MM.1S (cell line): ENCODE data around the gene CPD.

ENCODE experiments used
- DNase-seq: peaks from one replicate; pipeline ENCODE4 v3.0.0-alpha.2; 2015
- H2AFZ ChIP-seq: fragments of 300-600 bp; sonication (generic); 2 replicates; pipeline ENCODE4 v1.6.0; 2016; ENCODE audit warnings: antibody characterized with exemption, low read length
- H3F3A ChIP-seq: fragments of 300-600 bp; sonication (generic); 2 replicates; pipeline ENCODE4 v1.6.1; 2016; ENCODE audit warnings: mild to moderate bottlenecking, antibody characterized with exemption, low read length, moderate library complexity, mixed read lengths; ENCODE audit not compliant: insufficient read depth
- H3K27ac ChIP-seq: fragments of 300-600 bp; sonication (generic); 2 replicates; pipeline ENCODE4 v1.5.1; 2016; ENCODE audit warnings: mild to moderate bottlenecking, low read length
- H3K27me3 ChIP-seq: fragments of 300-600 bp; sonication (generic); replicated peaks from 2 replicates; pipeline ENCODE4 v1.6.0; 2016; ENCODE audit warnings: low read length; ENCODE audit not compliant: insufficient read depth
- H3K36me3 ChIP-seq: fragments of 300-600 bp; sonication (generic); replicated peaks from 2 replicates; pipeline ENCODE4 v1.6.1; 2016; ENCODE audit warnings: mild to moderate bottlenecking, low read length, mixed read lengths; ENCODE audit not compliant: insufficient read depth
- H3K4me1 ChIP-seq: fragments of 300-600 bp; sonication (generic); 2 replicates; pipeline ENCODE4 v1.6.1; 2016; ENCODE audit warnings: low read length, mixed read lengths
- H3K4me2 ChIP-seq: fragments of 300-600 bp; sonication (generic); 2 replicates; pipeline ENCODE4 v1.6.0; 2016; ENCODE audit warnings: low read depth, low read length
- H3K4me3 ChIP-seq: fragments of 300-600 bp; sonication (generic); 2 replicates; pipeline ENCODE4 v1.5.1; 2016; ENCODE audit warnings: low read length, mixed read lengths
- H3K79me2 ChIP-seq: fragments of 300-600 bp; sonication (generic); 2 replicates; pipeline ENCODE4 v1.6.1; 2016; ENCODE audit warnings: mixed run types, low read length, mixed read lengths
- H3K9ac ChIP-seq: fragments of 300-600 bp; sonication (generic); 2 replicates; pipeline ENCODE4 v1.6.1; 2016; ENCODE audit warnings: low read length, mixed read lengths
- H3K9me2 ChIP-seq: fragments of 300-600 bp; sonication (generic); replicated peaks from 2 replicates; pipeline ENCODE4 v1.6.1; 2016; ENCODE audit warnings: mild to moderate bottlenecking, low read length, mixed read lengths; ENCODE audit not compliant: insufficient read depth
- H3K9me3 ChIP-seq: fragments of 300-600 bp; sonication (generic); replicated peaks from 2 replicates; pipeline ENCODE4 v1.6.1; 2016; ENCODE audit warnings: mild to moderate bottlenecking, low read length, mixed read lengths; ENCODE audit not compliant: insufficient read depth
- H4K20me1 ChIP-seq: fragments of 300-600 bp; sonication (generic); 2 replicates; pipeline ENCODE4 v1.6.1; 2016; ENCODE audit warnings: mild to moderate bottlenecking, low read length, moderate library complexity, mixed read lengths; ENCODE audit not compliant: insufficient read depth
- CTCF ChIP-seq: fragments of 300-600 bp; sonication (generic); IDR thresholded peaks from 2 replicates; pipeline ENCODE4 v1.5.1; 2016; ENCODE audit warnings: antibody characterized with exemption, low read length, mixed read lengths
- EZH2 ChIP-seq: fragments of 300-600 bp; sonication (generic); optimal IDR thresholded peaks from 2 replicates; pipeline ENCODE3; 2017; ENCODE audit warnings: low read depth, mild to moderate bottlenecking, antibody characterized with exemption, low read length, mixed read lengths
- EZH2phosphoT487 ChIP-seq: fragments of 300-600 bp; sonication (generic); IDR thresholded peaks from 2 replicates; pipeline ENCODE4 v1.6.1; 2018; ENCODE audit warnings: antibody characterized with exemption, low read length

CPD gene

GRCh38 chr17:30382345-30382744, 3.6 kb downstream of the CPD start:
- no peak overlapping the region for H3K9ac ChIP-seq
- no peaks in the 10 kb centered on the region for H3K9me2 ChIP-seq
- no peak for DNase-seq
- H3K4me2 ChIP-seq: no peak overlapping the region
- H3K36me3 ChIP-seq: no peaks in the 10 kb centered on the region
- no peaks in the 10 kb centered on the region for H3F3A ChIP-seq
- H2AFZ ChIP-seq: no peak overlapping the region
- H4K20me1 ChIP-seq: no peaks in the 10 kb centered on the region
- TF ChIP-seq EZH2phosphoT487 (no peak), EZH2 (no peak), CTCF (no peak)
- H3K79me2 ChIP-seq: peaks cover 19% of the 10 kb centered on the region
- H3K9me3 ChIP-seq: no peaks in the 10 kb centered on the region
- H3K27me3 ChIP-seq: no peaks in the 10 kb centered on the region
- no peak overlapping the region for H3K4me3 ChIP-seq
- H3K27ac ChIP-seq: no peak overlapping the region
- peaks cover 16% of the 10 kb centered on the region; the same call in 1 of the 2 replicates for H3K4me1 ChIP-seq

GRCh38 chr17:30388321-30389179, 9.8 kb downstream of the CPD start:
- H3K27ac ChIP-seq: no peak overlapping the region
- no peaks in the 10 kb centered on the region for H3K4me1 ChIP-seq
- no peaks in the 10 kb centered on the region for H3K27me3 ChIP-seq
- H3K9ac ChIP-seq: no peak overlapping the region
- H3K4me3 ChIP-seq: no peak overlapping the region
- TF ChIP-seq EZH2 (no peak), CTCF (no peak), EZH2phosphoT487 (no peak)
- no peaks in the 10 kb centered on the region for H3K36me3 ChIP-seq
- no peak overlapping the region for H3K4me2 ChIP-seq
- no peak overlapping the region for H2AFZ ChIP-seq
- H3K9me3 ChIP-seq: no peaks in the 10 kb centered on the region
- no peak for DNase-seq
- no peaks in the 10 kb centered on the region for H3K9me2 ChIP-seq
- no peaks in the 10 kb centered on the region; the same call in 1 of the 2 replicates for H3K79me2 ChIP-seq
- no peaks in the 10 kb centered on the region for H3F3A ChIP-seq
- no peaks in the 10 kb centered on the region for H4K20me1 ChIP-seq

- H3K4me3 ChIP-seq: no peak overlapping the region
- H3F3A ChIP-seq: no peaks in the 10 kb centered on the region
- no peaks in the 10 kb centered on the region for H4K20me1 ChIP-seq
- H3K4me2 ChIP-seq: no peak overlapping the region
- no peak overlapping the region for H2AFZ ChIP-seq
- no peaks in the 10 kb centered on the region for H3K4me1 ChIP-seq
- no peak overlapping the region for H3K9ac ChIP-seq
- H3K27me3 ChIP-seq: no peaks in the 10 kb centered on the region
- DNase-seq: no peak
- no peaks in the 10 kb centered on the region for H3K9me3 ChIP-seq
- H3K36me3 ChIP-seq: no peaks in the 10 kb centered on the region
- H3K9me2 ChIP-seq: no peaks in the 10 kb centered on the region
- TF ChIP-seq EZH2: no peak
- no peak for TF ChIP-seq EZH2phosphoT487
- TF ChIP-seq CTCF: no peak
- no peak overlapping the region for H3K27ac ChIP-seq
- H3K79me2 ChIP-seq: no peaks in the 10 kb centered on the region
Measured at GRCh38 chr17:30389756-30390300, 11.1 kb downstream of the CPD start.
